Right atrium auricular region (tissue), 2 donors: ENCODE results near the gene PANK4. TPM values are rescaled to one million over a fixed set of nuclear protein-coding genes. Genes with fewer than 3 reads are reported as not detected.

ENCODE experiments used
- DNase-seq: peaks from one replicate; pipeline ENCODE4 v3.0.0-alpha.2; 2019; ENCODE audit warnings: low spot score
- H3K27ac ChIP-seq, 2 donors: fragments of 200-600 bp; sonication (generic); 1 replicate in 1 of 2; 2 replicates in 1 of 2; pipeline ENCODE4 v1.5.1; 2016 to 2019
- H3K27me3 ChIP-seq, 2 donors: fragments of 200-600 bp; sonication (generic); one replicate each; pipeline versions ENCODE4 v1.5.1 to v1.6.0; 2017 to 2019
- H3K36me3 ChIP-seq: fragments of 200-600 bp; sonication (generic); one replicate; pipeline ENCODE4 v1.5.1; 2016
- H3K4me1 ChIP-seq, 2 donors: fragments of 200-600 bp; sonication (generic); one replicate each; pipeline versions ENCODE4 v1.5.1 to v1.6.0; 2017 to 2019
- H3K4me3 ChIP-seq, 2 donors: fragments of 200-600 bp; sonication (generic); 1 replicate in 1 of 2; 2 replicates in 1 of 2; pipeline ENCODE4 v1.5.1; 2017 to 2019; ENCODE audit warnings: mild to moderate bottlenecking in 1 of 2, moderate library complexity in 1 of 2
- H3K9me3 ChIP-seq, 2 donors: fragments of 200-600 bp; sonication (generic); one replicate each; pipeline ENCODE4 v1.5.1; 2019
- total RNA-seq, 2 donors: library from RNA; depleted of rRNA; stranded (reverse); fragments of >200 nt; gene quantifications; one replicate each; pipeline ENCODE4 v1.1.0, GENCODE V29; 2016
- TF ChIP-seq, protein P1 (sequence below), 2 donors: fragments of 200-600 bp; sonication (generic); IDR thresholded peaks; one replicate each; pipeline ENCODE4 v1.5.1; 2019; ENCODE audit warnings: antibody characterized with exemption in 2 of 2

Gene PANK4
- total RNA-seq, 2 donors from 2014 or later = 27.0 to 41.5 TPM

DNA sequence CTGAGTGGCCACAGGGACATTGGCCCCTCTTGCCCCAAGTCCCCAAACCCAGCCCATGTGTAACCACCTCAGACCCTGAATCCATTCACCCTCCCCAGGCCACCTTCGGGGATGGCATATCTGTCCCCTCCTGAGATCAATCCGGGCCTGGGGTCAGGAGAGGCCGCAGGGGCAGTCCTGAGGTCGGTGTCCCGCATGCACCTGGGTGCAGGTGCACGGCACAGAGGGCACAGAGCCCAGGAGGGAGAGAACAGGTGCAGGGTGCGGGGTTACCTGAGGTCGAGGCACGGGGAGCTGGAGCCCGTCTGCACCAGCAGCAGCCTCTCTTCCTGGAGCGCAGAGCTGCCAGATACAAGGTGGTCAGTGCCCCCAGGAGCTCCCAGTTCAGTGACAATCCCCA is 16.8 kb downstream of the PANK4 start:
- Histone ChIP-seq H3K27me3 (no peaks in the 10 kb centered on the region), H3K4me1 (peaks cover 0 to 14% of the 10 kb centered on the region in 2 donors), H3K36me3 (peaks cover 71% of the 10 kb centered on the region), H3K4me3 (no peak overlapping the region), H3K9me3 (no peaks in the 10 kb centered on the region), H3K27ac (no peak overlapping the region)
- DNase-seq = no peak
- TF ChIP-seq, protein P1, sequence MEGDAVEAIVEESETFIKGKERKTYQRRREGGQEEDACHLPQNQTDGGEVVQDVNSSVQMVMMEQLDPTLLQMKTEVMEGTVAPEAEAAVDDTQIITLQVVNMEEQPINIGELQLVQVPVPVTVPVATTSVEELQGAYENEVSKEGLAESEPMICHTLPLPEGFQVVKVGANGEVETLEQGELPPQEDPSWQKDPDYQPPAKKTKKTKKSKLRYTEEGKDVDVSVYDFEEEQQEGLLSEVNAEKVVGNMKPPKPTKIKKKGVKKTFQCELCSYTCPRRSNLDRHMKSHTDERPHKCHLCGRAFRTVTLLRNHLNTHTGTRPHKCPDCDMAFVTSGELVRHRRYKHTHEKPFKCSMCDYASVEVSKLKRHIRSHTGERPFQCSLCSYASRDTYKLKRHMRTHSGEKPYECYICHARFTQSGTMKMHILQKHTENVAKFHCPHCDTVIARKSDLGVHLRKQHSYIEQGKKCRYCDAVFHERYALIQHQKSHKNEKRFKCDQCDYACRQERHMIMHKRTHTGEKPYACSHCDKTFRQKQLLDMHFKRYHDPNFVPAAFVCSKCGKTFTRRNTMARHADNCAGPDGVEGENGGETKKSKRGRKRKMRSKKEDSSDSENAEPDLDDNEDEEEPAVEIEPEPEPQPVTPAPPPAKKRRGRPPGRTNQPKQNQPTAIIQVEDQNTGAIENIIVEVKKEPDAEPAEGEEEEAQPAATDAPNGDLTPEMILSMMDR (IDR thresholded peaks at IDR 0.05) = no peak

DNA sequence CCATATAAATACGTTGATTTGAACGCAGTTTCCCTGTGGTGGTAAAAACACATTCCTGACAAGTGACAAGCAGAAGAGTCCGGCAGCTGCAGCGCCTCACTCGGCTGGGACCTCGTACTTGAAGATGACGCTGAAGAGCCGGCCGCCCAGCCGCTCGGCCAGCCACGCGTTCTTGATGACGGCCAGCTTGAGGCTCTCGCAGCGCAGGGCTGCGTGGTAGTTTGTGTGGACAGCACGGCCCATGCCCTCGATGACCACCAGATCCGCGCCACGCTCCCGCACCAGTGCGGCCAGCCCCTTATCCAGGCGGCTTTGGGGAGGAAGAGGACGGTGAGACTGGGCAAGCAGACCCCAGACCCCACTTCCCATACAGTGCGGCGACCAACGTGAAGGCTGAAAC is 17.6 kb downstream of the PANK4 start:
- Histone ChIP-seq H3K36me3 (peaks cover 63% of the 10 kb centered on the region), H3K4me1 (peaks cover 0 to 22% of the 10 kb centered on the region in 2 donors), H3K9me3 (no peaks in the 10 kb centered on the region), H3K4me3 (no peak overlapping the region), H3K27me3 (no peaks in the 10 kb centered on the region), H3K27ac (no peak overlapping the region)
- DNase-seq = no peak
- TF ChIP-seq, protein P1 (IDR thresholded peaks at IDR 0.05) = no peak

DNA sequence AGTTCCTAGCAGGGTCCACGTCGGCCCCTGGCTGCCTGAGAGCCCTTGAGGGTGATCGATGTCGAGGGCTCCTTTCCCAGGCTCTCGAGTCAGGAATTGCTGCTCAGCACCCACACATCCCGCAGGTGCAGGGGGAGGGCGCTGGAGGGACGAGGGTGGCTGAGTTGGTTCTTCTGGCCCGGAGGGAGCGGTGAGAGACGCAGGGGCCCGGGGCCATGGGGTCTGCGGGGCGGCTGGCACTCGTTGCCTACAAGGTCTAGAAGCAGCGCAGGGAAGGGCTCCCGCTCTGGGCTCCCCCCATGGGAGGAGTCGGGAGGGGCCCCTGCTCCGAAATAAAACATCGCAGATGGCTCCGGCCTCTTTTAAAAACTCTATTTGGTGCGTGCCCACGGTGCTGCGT is 18.2 kb downstream of the PANK4 start:
- TF ChIP-seq, protein P1 (IDR thresholded peaks at IDR 0.05) = no peak
- DNase-seq = no peak
- no peak overlapping the region for H3K4me3 ChIP-seq
- H3K4me1 ChIP-seq = peaks cover 0 to 22% of the 10 kb centered on the region in 2 donors
- H3K27me3 ChIP-seq = no peaks in the 10 kb centered on the region
- no peaks in the 10 kb centered on the region for H3K9me3 ChIP-seq
- no peak overlapping the region for H3K27ac ChIP-seq
- H3K36me3 ChIP-seq = peaks cover 57% of the 10 kb centered on the region

DNA sequence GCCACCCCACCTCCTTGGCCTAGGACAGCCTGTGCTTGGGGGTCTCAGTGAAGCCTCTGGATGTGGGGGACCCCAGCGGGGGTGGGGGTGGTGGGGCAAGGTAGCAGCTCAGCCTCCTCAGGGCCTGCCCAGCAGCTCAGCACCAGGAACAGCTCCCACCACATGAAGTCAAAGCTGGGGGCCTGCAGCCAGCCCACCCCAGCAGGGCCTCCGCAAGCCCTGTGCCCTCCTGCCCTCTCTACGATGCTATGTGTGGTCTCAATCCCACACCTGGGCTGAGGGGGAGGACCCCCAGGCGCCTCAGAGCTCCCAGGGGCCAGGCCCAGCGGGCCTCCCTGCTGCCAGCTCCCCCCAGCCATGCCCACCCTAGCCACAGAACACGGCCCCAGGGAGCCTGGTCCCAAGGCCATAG is 18.6 kb downstream of the PANK4 start:
- Histone ChIP-seq H3K27ac (no peak overlapping the region), H3K27me3 (no peaks in the 10 kb centered on the region), H3K4me1 (peaks cover 0 to 22% of the 10 kb centered on the region in 2 donors), H3K9me3 (no peaks in the 10 kb centered on the region), H3K4me3 (no peak overlapping the region), H3K36me3 (peaks cover 53% of the 10 kb centered on the region)
- DNase-seq = no peak
- TF ChIP-seq, protein P1 (IDR thresholded peaks at IDR 0.05) = no peak

DNA sequence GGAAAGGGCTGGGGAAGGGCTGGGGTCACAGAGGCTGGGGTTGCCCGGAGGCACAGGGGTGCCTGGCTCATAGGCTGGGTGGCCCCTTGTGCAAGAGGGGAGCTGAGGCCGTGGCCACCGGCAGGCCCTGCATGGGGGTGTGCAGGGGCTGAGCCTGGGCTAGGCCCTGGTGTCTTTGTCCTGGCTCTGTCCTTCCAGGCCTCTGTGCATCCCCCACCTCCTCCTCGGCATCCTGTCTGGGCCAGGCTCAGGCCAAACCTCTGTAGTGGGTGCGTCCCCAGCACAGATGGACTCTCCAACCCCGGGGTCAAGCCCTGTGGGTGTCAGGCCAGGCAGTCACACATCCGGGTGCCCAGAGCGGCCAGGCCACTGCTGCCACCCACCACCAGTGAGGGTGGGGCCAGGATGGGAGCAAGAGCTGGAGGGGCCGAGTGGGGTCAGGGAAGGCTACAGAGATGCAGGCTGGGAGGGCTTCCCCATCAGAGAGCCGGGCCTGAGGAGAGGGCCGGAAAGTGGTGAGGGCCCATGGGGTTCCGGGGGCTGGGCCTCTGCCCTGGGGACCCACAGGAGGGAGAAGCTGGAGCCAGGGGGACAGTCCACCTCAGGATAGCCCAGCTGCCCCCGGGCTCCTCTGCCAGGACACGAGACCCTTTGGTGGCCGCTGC is 19.4 kb downstream of the PANK4 start:
- no peak overlapping the region for H3K27ac ChIP-seq
- H3K9me3 ChIP-seq = no peaks in the 10 kb centered on the region
- H3K4me3 ChIP-seq = no peak overlapping the region
- no peaks in the 10 kb centered on the region for H3K27me3 ChIP-seq
- TF ChIP-seq, protein P1 (IDR thresholded peaks at IDR 0.05) = no peak
- DNase-seq = no peak
- H3K36me3 ChIP-seq = peaks cover 46% of the 10 kb centered on the region
- H3K4me1 ChIP-seq = peaks cover 0 to 22% of the 10 kb centered on the region in 2 donors
